Nephron progenitor cell (in vitro differentiated cells): ENCODE data around the gene EPX.

Experiments
- DNase-seq: peaks from one replicate; pipeline ENCODE4 v3.0.0; 2021
- H3K27ac Mint-ChIP-seq: 2 replicates; pipeline ENCODE4 v1.8.0; 2021; ENCODE audit warnings: mild to moderate bottlenecking, moderate library complexity, mixed read lengths
- H3K27me3 Mint-ChIP-seq: 2 replicates; pipeline ENCODE4 v1.8.0; 2021; ENCODE audit warnings: mild to moderate bottlenecking, low read depth, mixed read lengths; ENCODE audit not compliant: poor library complexity
- H3K36me3 Mint-ChIP-seq: 2 replicates; pipeline ENCODE4 v1.8.0; 2021; ENCODE audit warnings: low read depth, mixed read lengths
- H3K4me1 Mint-ChIP-seq: 2 replicates; pipeline ENCODE4 v1.8.0; 2021; ENCODE audit warnings: mixed read lengths
- H3K4me3 Mint-ChIP-seq: 2 replicates; pipeline ENCODE4 v1.8.0; 2021; ENCODE audit warnings: mild to moderate bottlenecking, moderate library complexity, mixed read lengths
- H3K9me3 Mint-ChIP-seq: 2 replicates; pipeline ENCODE4 v1.8.0; 2021; ENCODE audit warnings: mild to moderate bottlenecking, moderate library complexity, mixed read lengths
- CTCF ChIP-seq: fragments of 200-600 bp; sonication (generic); IDR thresholded peaks from 2 replicates; pipeline ENCODE4 v1.5.0; 2021; ENCODE audit warnings: antibody characterized with exemption

The EPX gene

GRCh38 chr17:58245428-58246103 lies 53.0 kb downstream of the EPX start:
- Mint-ChIP-seq H3K27me3 (peaks cover 97% of the 10 kb centered on the region), H3K36me3 (no peaks in the 10 kb centered on the region), H3K4me1 (no peaks in the 10 kb centered on the region), H3K9me3 (peaks cover 7% of the 10 kb centered on the region), H3K4me3 (no peak overlapping the region), H3K27ac (no peak overlapping the region)
- TF ChIP-seq CTCF, result no peak
- no peak for DNase-seq

GRCh38 chr17:58246104-58246740 lies 53.7 kb downstream of the EPX start:
- Mint-ChIP-seq H3K4me3 (no peak overlapping the region), H3K36me3 (no peaks in the 10 kb centered on the region), H3K9me3 (peaks cover 8% of the 10 kb centered on the region), H3K27ac (no peak overlapping the region), H3K4me1 (no peaks in the 10 kb centered on the region), H3K27me3 (peaks cover 97% of the 10 kb centered on the region)
- DNase-seq, result no peak
- TF ChIP-seq CTCF, result no peak

GRCh38 chr17:58246781-58247180 lies 54.3 kb downstream of the EPX start:
- no peak overlapping the region for H3K27ac Mint-ChIP-seq
- peaks cover 8% of the 10 kb centered on the region for H3K9me3 Mint-ChIP-seq
- no peaks in the 10 kb centered on the region for H3K4me1 Mint-ChIP-seq
- no peak overlapping the region for H3K4me3 Mint-ChIP-seq
- no peaks in the 10 kb centered on the region for H3K36me3 Mint-ChIP-seq
- no peak for DNase-seq
- no peak for TF ChIP-seq CTCF
- H3K27me3 Mint-ChIP-seq, result peaks cover 97% of the 10 kb centered on the region

- no peak for TF ChIP-seq CTCF
- H3K4me1 Mint-ChIP-seq, result no peaks in the 10 kb centered on the region
- H3K36me3 Mint-ChIP-seq, result no peaks in the 10 kb centered on the region
- peaks cover 97% of the 10 kb centered on the region for H3K27me3 Mint-ChIP-seq
- H3K27ac Mint-ChIP-seq, result no peak overlapping the region
- H3K9me3 Mint-ChIP-seq, result peaks cover 8% of the 10 kb centered on the region
- no peak for DNase-seq
- peak overlapping the region; percentile 56 for H3K4me3 Mint-ChIP-seq
Observed at GRCh38 chr17:58247511-58248363, 55.2 kb downstream of the EPX start.

- H3K27me3 Mint-ChIP-seq, result peaks cover 97% of the 10 kb centered on the region
- DNase-seq, result no peak
- peaks cover 8% of the 10 kb centered on the region for H3K9me3 Mint-ChIP-seq
- no peak for TF ChIP-seq CTCF
- no peaks in the 10 kb centered on the region for H3K36me3 Mint-ChIP-seq
- H3K4me1 Mint-ChIP-seq, result no peaks in the 10 kb centered on the region
- H3K4me3 Mint-ChIP-seq, result peak overlapping the region; percentile 73
- no peak overlapping the region for H3K27ac Mint-ChIP-seq
Observed at GRCh38 chr17:58248955-58249269, 56.4 kb downstream of the EPX start.
